22Rv1 (cell line): ENCODE data around the gene FAM168A.

ENCODE experiments used
- CTCF ChIP-seq: fragments of 450-650 bp; IDR thresholded peaks from 2 replicates; pipeline ENCODE4 v1.5.1; 2017; ENCODE audit warnings: mild to moderate bottlenecking
- ZFX ChIP-seq: fragments of 450-650 bp; IDR thresholded peaks from 2 replicates; pipeline ENCODE4 v1.6.1; 2017; ENCODE audit warnings: antibody characterized with exemption, borderline replicate concordance

- TF ChIP-seq CTCF (no peak), ZFX (no peak)
These were observed 16.7 kb upstream of the FAM168A start for GRCh38 chr11:73614591-73614990.
